ENCODE results near the gene THSD4. TPM values are rescaled to one million over a fixed set of nuclear protein-coding genes. Genes with fewer than 3 reads are reported as not detected.

The THSD4 gene
- polyA plus RNA-seq, 2 of the 4 experiments (the other 2 are of a cell fraction), result 15.8 to 40.7 TPM

- no peak overlapping the region for H3K4me3 ChIP-seq
- TF ChIP-seq KDM1A (IDR thresholded peaks at IDR 0.05; ENCODE audit: low read depth) (no peak), EHMT2 (IDR thresholded peaks at IDR 0.05; ENCODE audit: low read depth) (no peak), POLR2A (IDR thresholded peaks at IDR 0.05; ENCODE audit: low read length) (no peak), HOXB13 (CRISPR knock-in tag; IDR thresholded peaks at IDR 0.05; ENCODE audit: low read depth) (no peak), KDM5A (IDR thresholded peaks at IDR 0.05) (no peak), RARB (CRISPR knock-in tag; IDR thresholded peaks at IDR 0.05) (no peak), USF2 (IDR thresholded peaks at IDR 0.05) (no peak)
- ChIA-PET POLR2A (no interaction called here), CTCF (interaction anchor here (0.7 to 5.1 kb wide), 7 partner anchors 8 to 424 kb away, joined by 3 to 29 read pairs (median 8); partner anchors contain the start of gene THSD4)
- H3K27ac ChIP-seq, result peak overlapping the region; percentile 48 to 53; a peak in 5 of 6 replicates
- H3K9me3 ChIP-seq, result peaks cover 17% of the 10 kb centered on the region
- DNase-seq (ENCODE audit: low read depth in 1 of 2, low spot score in 1 of 2) (no peak), ATAC-seq (no peak), FAIRE-seq (no peak)
- no peak overlapping the region for H3K4me2 ChIP-seq
- 80% methylated on average over 6 of the region's 6 CpGs for WGBS (ENCODE audit: missing lambda C conversion rate)
- H3K4me1 ChIP-seq, result peaks cover 56% of the 10 kb centered on the region
These were observed 320.3 kb downstream of the THSD4 start for GRCh38 chr15:71435552-71435951.

- Histone ChIP-seq H3K4me2 (no peak overlapping the region), H3K4me3 (no peak overlapping the region), H3K9me3 (peaks cover 17% of the 10 kb centered on the region), H3K27ac (peak overlapping the region; percentile 69 to 71; a peak in 5 of 6 replicates), H3K4me1 (peaks cover 55% of the 10 kb centered on the region)
- no peak for FAIRE-seq
- no peak for DNase-seq (ENCODE audit: low read depth in 1 of 2, low spot score in 1 of 2)
- WGBS (ENCODE audit: missing lambda C conversion rate), result 92% methylated on average over 3 of the region's 3 CpGs
- ATAC-seq, result no peak
- CTCF ChIA-PET, result interaction anchor here (0.9 to 5.1 kb wide), 6 partner anchors 7 to 463 kb away, joined by 3 to 29 read pairs (median 8); no protein-coding TSS in a partner anchor
- TF ChIP-seq ZNF302 (CRISPR knock-in tag; IDR thresholded peaks at IDR 0.05), result no peak
- TF ChIP-seq CEBPB (IDR thresholded peaks at IDR 0.05), result no peak
- TF ChIP-seq CBX2 (IDR thresholded peaks at IDR 0.05; ENCODE audit: borderline replicate concordance, low read depth), result no peak
- no peak for TF ChIP-seq RCOR1 (IDR thresholded peaks at IDR 0.05; ENCODE audit: low read depth, low read length)
- TF ChIP-seq POLR2AphosphoS2 (conservative IDR thresholded peaks at IDR 0.05; ENCODE audit: low read length), result no peak
- TF ChIP-seq USF2 (IDR thresholded peaks at IDR 0.05), result no peak
- no peak for TF ChIP-seq HES2 (IDR thresholded peaks at IDR 0.05)
- TF ChIP-seq MAX (IDR thresholded peaks at IDR 0.05), result no peak
- TF ChIP-seq TP53 (CRISPR knock-in tag; IDR thresholded peaks at IDR 0.05), result no peak
- POLR2A ChIA-PET, result no interaction called here
These were observed 321.6 kb downstream of the THSD4 start for GRCh38 chr15:71436854-71437253.

- peaks cover 17% of the 10 kb centered on the region for H3K9me3 ChIP-seq
- FAIRE-seq (no peak), ATAC-seq (no peak), DNase-seq (ENCODE audit: low read depth in 1 of 2, low spot score in 1 of 2) (no peak)
- peak overlapping the region; percentile 69 to 71 for H3K27ac ChIP-seq
- CTCF ChIA-PET, result interaction anchor here (0.9 to 2.8 kb wide), 6 partner anchors 11 to 464 kb away, joined by 3 to 12 read pairs (median 6); no protein-coding TSS in a partner anchor
- peak overlapping the region; percentile 45; the same call in 2 of the 3 replicates for H3K4me2 ChIP-seq
- POLR2A ChIA-PET, result interaction anchor here (0.8 kb wide), 1 partner anchor 323 kb away, joined by 3 read pairs; the partner anchor contains the start of gene THSD4
- no peak for TF ChIP-seq POLR2AphosphoS2 (conservative IDR thresholded peaks at IDR 0.05; ENCODE audit: low read length)
- no peak for TF ChIP-seq ZSCAN20 (CRISPR knock-in tag; IDR thresholded peaks at IDR 0.05)
- TF ChIP-seq FOSL2 (IDR thresholded peaks at IDR 0.05), result no peak
- TF ChIP-seq FOSL2 (CRISPR knock-in tag; IDR thresholded peaks at IDR 0.05), result no peak
- TF ChIP-seq HMGXB4 (CRISPR knock-in tag; IDR thresholded peaks at IDR 0.05; ENCODE audit: borderline replicate concordance), result no peak
- TF ChIP-seq JUNB (IDR thresholded peaks at IDR 0.05), result no peak
- TF ChIP-seq MAX (IDR thresholded peaks at IDR 0.05), result no peak
- TF ChIP-seq NFE2L2 (conservative IDR thresholded peaks at IDR 0.05; ENCODE audit: low read length), result no peak
- no peak for TF ChIP-seq FOXS1 (CRISPR knock-in tag; IDR thresholded peaks at IDR 0.05)
- H3K4me1 ChIP-seq, result peaks cover 55% of the 10 kb centered on the region
- H3K4me3 ChIP-seq, result no peak overlapping the region
- WGBS (ENCODE audit: missing lambda C conversion rate), result 64% methylated on average over 3 of the region's 3 CpGs
These were observed 322.1 kb downstream of the THSD4 start for GRCh38 chr15:71437404-71437803.

Data from A549 (cell line).